Liver (tissue), 3 donors: ENCODE data around the gene PSEN2.

Experiments
- FOXA1 ChIP-seq: IDR thresholded peaks from 2 replicates; pipeline ENCODE4 v1.6.1; 2016; ENCODE audit warnings: antibody characterized with exemption
- HNF4G ChIP-seq: IDR thresholded peaks from 2 replicates; pipeline ENCODE4 v1.6.1; 2016; ENCODE audit warnings: antibody characterized with exemption
- TAF1 ChIP-seq: conservative IDR thresholded peaks from 2 replicates; pipeline ENCODE4 v1.6.1; 2016; ENCODE audit warnings: antibody characterized with exemption, mild to moderate bottlenecking
- TF ChIP-seq, protein P1 (sequence below): IDR thresholded peaks from 2 replicates; pipeline ENCODE4 v1.6.1; 2016; ENCODE audit warnings: antibody characterized with exemption
- TF ChIP-seq, protein P2 (sequence below): fragments of 150-350 bp; IDR thresholded peaks from 2 replicates; pipeline ENCODE4 v1.5.1; 2017; ENCODE audit warnings: improper control_type of control experiment, low read depth, low read length; ENCODE audit not compliant: missing input control
- TF ChIP-seq, protein P3 (sequence below): IDR thresholded peaks from 2 replicates; pipeline ENCODE4 v1.6.1; 2016; ENCODE audit warnings: antibody characterized with exemption
- donor health status: healthy.
- donor health status: healthy.

DNA sequence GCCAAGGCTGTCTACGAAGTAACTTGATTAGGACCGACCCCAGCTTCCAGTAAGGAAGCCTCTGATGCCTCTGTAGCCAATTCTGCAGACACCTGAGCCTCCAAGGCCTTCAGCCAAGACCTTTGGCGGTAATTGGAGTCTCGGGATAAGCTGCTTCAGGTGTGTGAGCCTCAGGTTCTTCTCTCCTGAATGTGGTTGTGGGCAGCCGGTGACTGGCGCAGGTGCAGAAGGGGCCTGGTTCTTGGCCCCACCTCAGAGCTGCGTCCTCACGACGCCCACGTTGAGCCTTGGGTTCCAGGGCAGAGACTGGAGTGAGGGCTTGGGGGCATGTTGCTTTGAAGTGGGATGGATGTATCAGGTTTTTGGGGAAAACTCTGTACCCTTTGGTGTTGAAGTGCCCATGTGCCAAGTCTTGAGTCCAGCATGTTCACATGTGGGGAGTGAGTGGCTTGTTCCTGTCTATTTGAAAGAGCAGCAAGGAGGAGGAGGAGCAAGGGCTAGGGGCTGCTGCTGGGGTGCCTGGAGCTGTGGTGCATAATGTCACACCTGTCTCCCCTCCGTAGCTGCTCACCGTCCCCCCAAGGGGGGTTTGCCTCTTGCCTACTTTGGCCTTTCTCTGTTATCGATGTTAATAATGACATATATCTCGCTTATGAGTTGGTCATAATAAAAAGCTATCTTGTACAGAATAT is 1.4 kb downstream of the PSEN2 start:
- TF ChIP-seq, protein P1, sequence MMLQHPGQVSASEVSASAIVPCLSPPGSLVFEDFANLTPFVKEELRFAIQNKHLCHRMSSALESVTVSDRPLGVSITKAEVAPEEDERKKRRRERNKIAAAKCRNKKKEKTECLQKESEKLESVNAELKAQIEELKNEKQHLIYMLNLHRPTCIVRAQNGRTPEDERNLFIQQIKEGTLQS = no peak
- TF ChIP-seq TAF1 = no peak
- TF ChIP-seq FOXA1 = no peak
- no peak for TF ChIP-seq HNF4G
- TF ChIP-seq, protein P2, sequence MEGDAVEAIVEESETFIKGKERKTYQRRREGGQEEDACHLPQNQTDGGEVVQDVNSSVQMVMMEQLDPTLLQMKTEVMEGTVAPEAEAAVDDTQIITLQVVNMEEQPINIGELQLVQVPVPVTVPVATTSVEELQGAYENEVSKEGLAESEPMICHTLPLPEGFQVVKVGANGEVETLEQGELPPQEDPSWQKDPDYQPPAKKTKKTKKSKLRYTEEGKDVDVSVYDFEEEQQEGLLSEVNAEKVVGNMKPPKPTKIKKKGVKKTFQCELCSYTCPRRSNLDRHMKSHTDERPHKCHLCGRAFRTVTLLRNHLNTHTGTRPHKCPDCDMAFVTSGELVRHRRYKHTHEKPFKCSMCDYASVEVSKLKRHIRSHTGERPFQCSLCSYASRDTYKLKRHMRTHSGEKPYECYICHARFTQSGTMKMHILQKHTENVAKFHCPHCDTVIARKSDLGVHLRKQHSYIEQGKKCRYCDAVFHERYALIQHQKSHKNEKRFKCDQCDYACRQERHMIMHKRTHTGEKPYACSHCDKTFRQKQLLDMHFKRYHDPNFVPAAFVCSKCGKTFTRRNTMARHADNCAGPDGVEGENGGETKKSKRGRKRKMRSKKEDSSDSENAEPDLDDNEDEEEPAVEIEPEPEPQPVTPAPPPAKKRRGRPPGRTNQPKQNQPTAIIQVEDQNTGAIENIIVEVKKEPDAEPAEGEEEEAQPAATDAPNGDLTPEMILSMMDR = no peak
- TF ChIP-seq, protein P3, sequence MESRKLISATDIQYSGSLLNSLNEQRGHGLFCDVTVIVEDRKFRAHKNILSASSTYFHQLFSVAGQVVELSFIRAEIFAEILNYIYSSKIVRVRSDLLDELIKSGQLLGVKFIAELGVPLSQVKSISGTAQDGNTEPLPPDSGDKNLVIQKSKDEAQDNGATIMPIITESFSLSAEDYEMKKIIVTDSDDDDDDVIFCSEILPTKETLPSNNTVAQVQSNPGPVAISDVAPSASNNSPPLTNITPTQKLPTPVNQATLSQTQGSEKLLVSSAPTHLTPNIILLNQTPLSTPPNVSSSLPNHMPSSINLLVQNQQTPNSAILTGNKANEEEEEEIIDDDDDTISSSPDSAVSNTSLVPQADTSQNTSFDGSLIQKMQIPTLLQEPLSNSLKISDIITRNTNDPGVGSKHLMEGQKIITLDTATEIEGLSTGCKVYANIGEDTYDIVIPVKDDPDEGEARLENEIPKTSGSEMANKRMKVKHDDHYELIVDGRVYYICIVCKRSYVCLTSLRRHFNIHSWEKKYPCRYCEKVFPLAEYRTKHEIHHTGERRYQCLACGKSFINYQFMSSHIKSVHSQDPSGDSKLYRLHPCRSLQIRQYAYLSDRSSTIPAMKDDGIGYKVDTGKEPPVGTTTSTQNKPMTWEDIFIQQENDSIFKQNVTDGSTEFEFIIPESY = no peak
